OCI-M1 (cell line): ENCODE measurements around the gene IFNL2.
"Not testable (repeated sequence)": the region's sequence is repeated elsewhere in the genome, so short reads cannot be mapped to it uniquely, and the experiment has no call there.

Source experiments
- DNase-seq: peaks from one replicate; lab custom pipeline; 2025; lab: John Stamatoyannopoulos, UW

IFNL2 gene

GRCh38 chr19:39297931-39298634, 29.9 kb downstream of the IFNL2 start:
- no peak for DNase-seq

GRCh38 chr19:39299404-39299803, 31.2 kb downstream of the IFNL2 start:
- no peak for DNase-seq

- DNase-seq, result no peak
Measured at GRCh38 chr19:39299832-39300231, 31.6 kb downstream of the IFNL2 start.

GRCh38 chr19:39301021-39301420, 32.8 kb downstream of the IFNL2 start:
- no peak for DNase-seq

- DNase-seq, result no peak
Measured at GRCh38 chr19:39301562-39301961, 33.4 kb downstream of the IFNL2 start.

GRCh38 chr19:39303373-39304184, 35.4 kb downstream of the IFNL2 start:
- DNase-seq, result no peak

- DNase-seq, result no peak
Measured at GRCh38 chr19:39304185-39304513, 36.0 kb downstream of the IFNL2 start.

GRCh38 chr19:39304701-39305571, 36.7 kb downstream of the IFNL2 start:
- peak; percentile 16 for DNase-seq

- DNase-seq, result no peak
Measured at GRCh38 chr19:39306075-39306474, 37.9 kb downstream of the IFNL2 start.

- no peak for DNase-seq
Measured at GRCh38 chr19:39307046-39307821, 39.0 kb downstream of the IFNL2 start.

- DNase-seq, result no peak
Measured at GRCh38 chr19:39307822-39308530, 39.8 kb downstream of the IFNL2 start.

GRCh38 chr19:39308531-39309304, 40.5 kb downstream of the IFNL2 start:
- no peak for DNase-seq

- not testable (repeated sequence) for DNase-seq
Measured at GRCh38 chr19:39309305-39309670, 41.1 kb downstream of the IFNL2 start.

GRCh38 chr19:39310558-39311311, 42.5 kb downstream of the IFNL2 start:
- peak; percentile 97 for DNase-seq

GRCh38 chr19:39314016-39314728, 46.0 kb downstream of the IFNL2 start:
- no peak for DNase-seq

GRCh38 chr19:39315933-39316332, 47.7 kb downstream of the IFNL2 start:
- no peak for DNase-seq

- no peak for DNase-seq
Measured at GRCh38 chr19:39316627-39317321, 48.6 kb downstream of the IFNL2 start.

GRCh38 chr19:39317476-39317875, 49.3 kb downstream of the IFNL2 start:
- no peak for DNase-seq
